Motor neuron (in vitro differentiated cells): ENCODE results near the gene NFYA. TPM values are rescaled to one million over a fixed set of nuclear protein-coding genes. Genes with fewer than 3 reads are reported as not detected.

Source experiments
- ATAC-seq, 8 experiments: fragments of 200-7000 bp; cut with Tn5 transposase; replicated peaks in 6 of 8; 2 replicates each; pipeline ENCODE4 v1.8.0; 2021; ENCODE audit warnings: mild to moderate bottlenecking in 8 of 8, moderate library complexity in 8 of 8
- H3K27ac ChIP-seq, 2 donors: fragments of 250-450 bp; sonication (Bioruptor Pico); 2 replicates each; pipeline ENCODE4 v1.9.0; 2021; ENCODE audit warnings: antibody characterized with exemption in 2 of 2, mild to moderate bottlenecking in 2 of 2, moderate library complexity in 1 of 2
- H3K4me1 ChIP-seq, 2 donors: fragments of 250-450 bp; sonication (Bioruptor Pico); replicated peaks in 1 of 2; 2 replicates each; pipeline ENCODE4 v1.6.1; 2021; ENCODE audit warnings: antibody characterized with exemption in 2 of 2, mild to moderate bottlenecking in 2 of 2, moderate library complexity in 1 of 2
- H3K4me3 ChIP-seq, 5 donors: fragments of 250-450 bp; sonication (Bioruptor Pico); 2 replicates each; pipeline ENCODE4 v1.9.0; 2021; ENCODE audit warnings: antibody characterized with exemption in 5 of 5, mild to moderate bottlenecking in 5 of 5, moderate library complexity in 4 of 5
- WGBS, 10 experiments: fragments of 450-650 bp; shearing (Covaris generic); methylation state at CpG; one replicate each; pipeline ENCODE4 v1.0.0; 2022; 5-methylcytosine and 5-hydroxymethylcytosine counted together
- in situ Hi-C, 9 experiments: fragments of 400-800 bp; cut with MboI; loops; one replicate each; pipeline ENCODE4 v1.15.0; 2021; ENCODE audit warnings: low sequenced_read_pairs in 9 of 9, low pct_unique_long_range_greater_than_20kb in 2 of 9; ENCODE audit not compliant: unreplicated experiment in 9 of 9
- total RNA-seq, 8 experiments: library from RNA; unstranded; fragments of 300-600 nt; gene quantifications; 2 replicates each; pipeline versions ENCODE4 v1.2.3 to v1.2.4, GENCODE V29; 2022

Gene NFYA
- total RNA-seq: 10 to 100 TPM; 14.4 to 40.9 (median 20.4) TPM

GRCh38 chr6:41072836-41073202 is at the start of gene NFYA:
Gene NFYA, plus strand, starts transcription at chr6:41072974. Its CDS starts 6,116 bp downstream, at chr6:41079090.
- ATAC-seq: peak; percentile 66 to 85 (median 83)
- H3K4me1 ChIP-seq: peaks cover 0 to 7% of the 10 kb centered on the region in 2 donors
- peak within 1 kb of the TSS; percentile 55 to 79 (median 66) for H3K4me3 ChIP-seq
- peak within 1 kb of the TSS; percentile 95 for H3K27ac ChIP-seq
- in situ Hi-C loops: loop anchor here in 3 of 9 experiments (25.0 kb wide), 1 partner anchor 1711 kb away; no protein-coding TSS in a partner anchor
- WGBS, 10 experiments: no CpG with 5 or more reads among the region's 37 CpGs

GRCh38 chr6:41023114-41023513 is 49.7 kb upstream of the NFYA start:
- Histone ChIP-seq H3K4me1 (peaks cover 0 to 2% of the 10 kb centered on the region in 2 donors), H3K4me3 (no peak overlapping the region), H3K27ac (no peak overlapping the region)
- WGBS, 10 experiments: 85 to 100% (median 90%) methylated on average over 1 to 3 of the region's 3 CpGs; no CpG with 5 or more reads in 3 of the 10 experiments
- no peak for ATAC-seq
- in situ Hi-C loops: loop anchor here in 2 of 9 experiments (10.0 kb wide), 2 partner anchors 128 to 1038 kb away; no protein-coding TSS in a partner anchor

- WGBS, 10 experiments: 50 to 100% (median 72%) methylated on average over 1 to 3 of the region's 3 CpGs; no CpG with 5 or more reads in 2 of the 10 experiments
- no peak for ATAC-seq
These were observed 46.7 kb upstream of the NFYA start for GRCh38 chr6:41025966-41026530.

GRCh38 chr6:41027241-41027640 is 45.5 kb upstream of the NFYA start:
- in situ Hi-C loops: loop anchor here in 4 of 9 experiments (10.0 to 25.0 kb wide), 4 partner anchors 132 to 1665 kb away; no protein-coding TSS in a partner anchor
- WGBS, 10 experiments: 53 to 100% (median 79%) methylated on average over 1 to 3 of the region's 4 CpGs; no CpG with 5 or more reads in 1 of the 10 experiments
- no peak overlapping the region for H3K27ac ChIP-seq
- peaks cover 0 to 2% of the 10 kb centered on the region in 2 donors for H3K4me1 ChIP-seq
- no peak for ATAC-seq
- no peak overlapping the region for H3K4me3 ChIP-seq

More at GRCh38 chr6:41025966-41026530, 46.7 kb upstream of the NFYA start:
- H3K4me1 ChIP-seq: peaks cover 0 to 2% of the 10 kb centered on the region in 2 donors
- no peak overlapping the region for H3K4me3 ChIP-seq
- H3K27ac ChIP-seq: no peak overlapping the region
- in situ Hi-C loops: loop anchor here in 4 of 9 experiments (10.0 to 25.0 kb wide), 4 partner anchors 131 to 1664 kb away; no protein-coding TSS in a partner anchor

GRCh38 chr6:41027799-41028560 is 44.8 kb upstream of the NFYA start:
- peaks cover 0 to 2% of the 10 kb centered on the region in 2 donors for H3K4me1 ChIP-seq
- H3K4me3 ChIP-seq: peak overlapping the region; percentile 7 to 28 (median 21)
- ATAC-seq: peak; percentile 92 to 97 (median 94)
- in situ Hi-C loops: loop anchor here in 4 of 9 experiments (10.0 to 25.0 kb wide), 4 partner anchors 133 to 1666 kb away; no protein-coding TSS in a partner anchor
- WGBS, 10 experiments: 4 to 10% (median 10%) methylated on average over 2 to 10 of the region's 45 CpGs; no CpG with 5 or more reads in 7 of the 10 experiments
- H3K27ac ChIP-seq: no peak overlapping the region

GRCh38 chr6:41028561-41029412 is 44.0 kb upstream of the NFYA start:
- WGBS, 10 experiments: 71 to 100% (median 96%) methylated on average over 1 to 5 of the region's 13 CpGs; no CpG with 5 or more reads in 2 of the 10 experiments
- peaks cover 0 to 2% of the 10 kb centered on the region in 2 donors for H3K4me1 ChIP-seq
- H3K4me3 ChIP-seq: peak overlapping the region in 2 of 5 donors; percentile 24 to 28
- H3K27ac ChIP-seq: no peak overlapping the region
- in situ Hi-C loops: loop anchor here in 4 of 9 experiments (10.0 to 25.0 kb wide), 4 partner anchors 134 to 1666 kb away; no protein-coding TSS in a partner anchor
- ATAC-seq: no peak

GRCh38 chr6:41032830-41033229 is 39.9 kb upstream of the NFYA start:
- ATAC-seq: no peak
- Histone ChIP-seq H3K4me1 (peaks cover 0 to under 1% of the 10 kb centered on the region in 2 donors), H3K27ac (no peak overlapping the region), H3K4me3 (no peak overlapping the region)
- 40 to 98% (median 92%) methylated on average over 1 to 10 of the region's 15 CpGs; no CpG with 5 or more reads in 6 of the 10 experiments for WGBS, 10 experiments
- in situ Hi-C loops: loop anchor here in 2 of 9 experiments (25.0 kb wide), 2 partner anchors 1046 to 1671 kb away; no protein-coding TSS in a partner anchor

GRCh38 chr6:41033776-41034175 is 39.0 kb upstream of the NFYA start:
- ATAC-seq: no peak
- no peaks in the 10 kb centered on the region for H3K4me1 ChIP-seq
- in situ Hi-C loops: loop anchor here in 2 of 9 experiments (25.0 kb wide), 2 partner anchors 1046 to 1671 kb away; no protein-coding TSS in a partner anchor
- no peak overlapping the region for H3K4me3 ChIP-seq
- 74 to 100% (median 90%) methylated on average over 1 to 5 of the region's 13 CpGs; no CpG with 5 or more reads in 4 of the 10 experiments for WGBS, 10 experiments
- H3K27ac ChIP-seq: no peak overlapping the region

GRCh38 chr6:41036186-41036585 is 36.6 kb upstream of the NFYA start:
- Histone ChIP-seq H3K4me3 (no peak overlapping the region), H3K4me1 (no peaks in the 10 kb centered on the region), H3K27ac (no peak overlapping the region)
- in situ Hi-C loops: loop anchor here in 2 of 9 experiments (25.0 kb wide), 2 partner anchors 1049 to 1674 kb away; no protein-coding TSS in a partner anchor
- peak in 2 of 8 experiments; percentile 16 to 57 for ATAC-seq
- 40 to 100% (median 80%) methylated on average over 1 to 3 of the region's 3 CpGs; no CpG with 5 or more reads in 1 of the 10 experiments for WGBS, 10 experiments

- Histone ChIP-seq H3K4me3 (no peak overlapping the region), H3K4me1 (no peaks in the 10 kb centered on the region), H3K27ac (no peak overlapping the region)
- 80 to 100% (median 90%) methylated on average over 1 of the region's 2 CpGs; no CpG with 5 or more reads in 6 of the 10 experiments for WGBS, 10 experiments
- in situ Hi-C loops: loop anchor here in 2 of 9 experiments (25.0 kb wide), 2 partner anchors 1049 to 1674 kb away; no protein-coding TSS in a partner anchor
- no peak for ATAC-seq
These were observed 36.2 kb upstream of the NFYA start for GRCh38 chr6:41036601-41037000.

- 40 to 100% (median 88%) methylated on average over 1 to 9 of the region's 13 CpGs for WGBS, 10 experiments
- Histone ChIP-seq H3K4me1 (no peaks in the 10 kb centered on the region), H3K4me3 (no peak overlapping the region), H3K27ac (no peak overlapping the region)
- in situ Hi-C loops: loop anchor here in 2 of 9 experiments (25.0 kb wide), 2 partner anchors 1050 to 1675 kb away; no protein-coding TSS in a partner anchor
- ATAC-seq: no peak
These were observed 35.5 kb upstream of the NFYA start for GRCh38 chr6:41037107-41037900.
